ENCODE results near the gene TUBA3D.
"Not testable (repeated sequence)": the region's sequence is repeated elsewhere in the genome, so short reads cannot be mapped to it uniquely, and the experiment has no call there.

Gene TUBA3D

GRCh38 chr2:131483981-131484820, 8.3 kb downstream of the TUBA3D start:
- DNase-seq (ENCODE audit: low spot score), result not testable (repeated sequence)

DNA sequence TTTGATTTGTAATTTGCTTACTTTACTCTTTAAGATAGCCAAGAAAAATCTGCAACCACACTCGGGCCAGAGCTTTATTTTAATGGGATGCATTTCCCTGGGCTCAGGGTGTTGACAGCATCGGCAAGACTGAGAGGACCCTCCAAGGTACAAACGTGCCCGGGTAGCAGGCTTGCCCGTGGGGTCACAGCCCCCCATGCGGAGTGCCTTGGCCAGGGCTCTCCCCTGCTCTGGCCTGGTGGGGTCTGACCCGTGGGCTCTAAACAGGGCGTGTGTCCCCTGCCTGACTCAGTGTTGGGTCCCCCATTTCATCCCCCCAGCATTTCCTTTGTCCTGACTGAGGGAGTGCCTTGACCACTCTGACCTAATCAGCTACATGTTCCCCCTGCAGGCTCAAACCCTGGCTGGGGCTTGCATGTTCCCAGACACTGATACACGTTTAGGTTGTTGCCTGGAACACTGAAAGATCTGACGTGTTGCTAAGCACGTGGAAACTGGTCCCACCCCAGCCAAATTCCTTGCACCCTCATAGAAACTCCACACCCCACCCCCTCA, 9.1 kb downstream of the TUBA3D start:
- not testable (repeated sequence) for DNase-seq (ENCODE audit: low spot score)

- not testable (repeated sequence) for DNase-seq (ENCODE audit: low spot score)
Measured at GRCh38 chr2:131486201-131486902, 10.4 kb downstream of the TUBA3D start.

DNA sequence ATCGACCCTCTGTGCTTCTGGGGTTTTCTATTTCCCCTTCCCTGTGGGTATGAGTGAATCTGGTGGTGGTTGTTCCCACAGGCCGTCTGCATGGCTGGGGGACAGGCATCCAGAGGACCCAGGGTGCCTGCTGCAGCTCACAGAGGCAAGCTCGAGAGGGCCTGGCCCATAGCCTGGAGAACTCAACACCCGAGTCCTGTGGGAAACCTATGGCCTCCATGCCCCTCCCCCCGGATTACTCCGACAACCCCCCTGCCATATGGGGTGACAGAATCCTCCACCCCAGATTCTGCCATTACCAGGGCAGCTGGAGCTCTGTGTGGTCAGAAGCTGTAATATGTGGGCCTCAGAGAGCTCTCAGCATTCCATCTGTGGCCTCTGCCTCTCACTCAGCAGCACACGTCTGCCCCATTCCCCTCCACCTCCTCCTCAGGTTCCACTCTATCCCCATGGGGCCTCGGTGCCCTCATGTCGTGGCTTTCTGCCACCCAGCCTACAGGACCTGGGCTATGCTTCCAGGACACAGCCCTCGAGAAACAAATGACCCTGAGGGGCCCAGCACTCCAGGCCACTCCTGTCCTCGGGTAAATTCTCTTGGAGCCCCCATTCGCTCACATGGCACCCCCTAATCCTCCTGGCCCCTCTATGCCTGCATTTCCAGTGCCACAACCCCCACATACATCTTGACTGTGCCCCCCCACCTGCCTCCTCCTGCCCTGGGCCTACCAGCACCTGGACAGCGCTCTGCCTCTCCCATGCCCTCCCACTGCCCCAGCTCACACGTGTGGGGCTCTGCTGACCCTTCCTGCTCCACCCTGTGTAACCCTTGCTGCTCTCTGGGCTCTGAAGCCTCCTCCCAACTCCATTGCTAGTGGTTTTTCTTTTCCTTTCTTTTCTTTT, 12.6 kb downstream of the TUBA3D start:
- no peak for DNase-seq (ENCODE audit: low spot score)

GRCh38 chr2:131490616-131491468, 14.9 kb downstream of the TUBA3D start:
- DNase-seq (ENCODE audit: low spot score), result peak; percentile 33

DNA sequence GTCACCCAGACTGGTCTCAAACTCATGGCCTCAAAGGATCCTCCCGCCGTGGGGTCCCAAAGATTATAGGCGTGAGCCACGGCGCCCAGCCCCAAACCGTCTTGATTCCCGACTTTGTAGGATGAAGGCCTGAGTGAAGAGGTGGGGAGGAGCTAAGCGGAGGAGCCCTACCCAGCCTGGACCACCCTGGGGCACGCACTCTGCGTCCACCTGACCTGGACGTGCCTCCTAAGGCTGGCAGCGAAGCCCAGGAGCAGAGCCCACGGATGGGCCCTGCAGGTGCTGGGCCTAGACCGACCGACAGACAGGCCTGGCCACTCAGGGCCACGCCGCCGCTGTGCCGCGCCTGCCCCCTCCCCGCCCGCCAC, 15.5 kb downstream of the TUBA3D start:
- DNase-seq (ENCODE audit: low spot score), result not testable (repeated sequence)

DNA sequence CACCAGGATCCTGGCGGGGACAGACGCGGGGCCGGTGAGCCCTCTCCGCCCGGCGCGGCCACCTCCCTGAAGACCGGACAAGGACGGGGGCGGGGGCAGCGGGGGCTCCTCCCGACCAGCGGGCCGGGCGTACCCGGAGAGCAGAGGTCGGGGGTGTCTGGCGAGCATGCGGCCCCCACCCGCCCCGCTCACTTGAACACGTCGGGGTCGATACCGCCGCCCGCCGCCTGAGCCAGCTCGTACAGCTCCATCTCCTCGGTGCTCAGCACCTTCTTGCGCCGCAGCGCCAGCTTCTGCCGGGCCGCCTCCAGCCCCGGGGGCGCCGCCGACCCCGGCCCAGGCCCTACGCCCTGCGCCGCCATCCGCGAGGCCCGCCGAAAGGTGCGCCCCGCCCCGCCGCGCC, 16.1 kb downstream of the TUBA3D start, which contains the start of gene MZT2A:
MZT2A (minus strand) TSS at position 383 of the 403 bp plus-strand sequence; CDS start at position 362, 21 bp downstream.
- DNase-seq (ENCODE audit: low spot score), result not testable (repeated sequence)

- DNase-seq (ENCODE audit: low spot score), result peak; percentile 85
Measured at GRCh38 chr2:131492418-131493198, 16.7 kb downstream of the TUBA3D start.

DNA sequence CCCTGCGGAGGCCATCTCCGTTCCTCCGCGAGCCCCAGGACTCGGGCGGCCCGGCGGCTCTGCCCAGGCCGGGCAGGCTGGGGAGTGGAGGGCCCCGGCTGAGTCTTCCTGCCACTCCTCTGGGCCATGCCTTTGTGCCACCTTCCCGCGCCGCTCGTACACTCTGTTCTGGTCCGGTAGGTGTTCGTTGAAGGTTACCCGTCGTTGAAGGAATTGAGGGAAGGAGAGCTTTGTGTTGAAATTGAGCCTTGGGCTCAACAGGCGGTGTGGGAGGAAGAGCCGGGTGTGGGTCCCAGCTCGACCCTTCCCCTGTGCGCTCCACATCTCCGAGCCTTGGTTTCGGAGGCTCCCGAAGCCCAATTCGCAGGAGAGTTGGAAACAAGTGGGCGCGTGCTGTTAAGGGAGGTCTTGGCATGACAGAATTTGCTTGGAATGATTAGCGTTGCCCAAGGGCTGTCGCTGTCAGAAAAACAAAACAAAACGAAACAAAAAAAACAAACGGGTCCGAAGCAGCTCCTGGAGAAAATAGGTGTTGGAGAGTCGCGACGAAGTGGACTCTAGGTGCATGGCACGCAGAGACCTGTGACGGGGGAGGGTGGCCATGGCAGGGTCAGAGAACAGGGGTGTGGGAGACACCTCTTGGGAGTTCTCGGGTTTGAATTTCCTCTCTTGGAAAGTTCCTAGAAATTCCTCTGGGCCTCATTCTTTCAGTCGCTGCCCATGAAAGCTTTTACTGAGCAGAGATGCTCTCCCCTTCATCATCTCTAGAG, 17.5 kb downstream of the TUBA3D start:
- DNase-seq (ENCODE audit: low spot score), result peak; percentile 45

DNA sequence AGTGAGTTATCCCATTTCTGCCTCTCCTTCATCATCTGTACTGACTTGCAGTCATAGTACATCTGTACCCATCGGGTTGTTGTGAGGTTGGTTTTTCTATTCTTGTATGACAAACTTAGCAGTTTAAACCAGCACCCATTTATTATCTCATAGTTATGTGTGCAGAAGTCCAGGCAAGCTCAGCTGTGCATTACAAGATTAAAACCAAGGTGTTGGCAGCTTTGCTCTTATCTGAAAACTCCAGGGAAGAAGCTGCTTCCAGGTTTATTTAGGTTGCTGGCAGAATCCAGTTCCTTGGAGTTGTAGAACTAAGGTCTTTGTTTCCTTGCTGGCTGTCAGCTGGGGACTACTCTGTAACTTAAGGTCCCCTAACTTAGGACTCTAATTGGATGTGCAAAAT, 19.6 kb downstream of the TUBA3D start:
- DNase-seq (ENCODE audit: low spot score), result not testable (repeated sequence)

DNA sequence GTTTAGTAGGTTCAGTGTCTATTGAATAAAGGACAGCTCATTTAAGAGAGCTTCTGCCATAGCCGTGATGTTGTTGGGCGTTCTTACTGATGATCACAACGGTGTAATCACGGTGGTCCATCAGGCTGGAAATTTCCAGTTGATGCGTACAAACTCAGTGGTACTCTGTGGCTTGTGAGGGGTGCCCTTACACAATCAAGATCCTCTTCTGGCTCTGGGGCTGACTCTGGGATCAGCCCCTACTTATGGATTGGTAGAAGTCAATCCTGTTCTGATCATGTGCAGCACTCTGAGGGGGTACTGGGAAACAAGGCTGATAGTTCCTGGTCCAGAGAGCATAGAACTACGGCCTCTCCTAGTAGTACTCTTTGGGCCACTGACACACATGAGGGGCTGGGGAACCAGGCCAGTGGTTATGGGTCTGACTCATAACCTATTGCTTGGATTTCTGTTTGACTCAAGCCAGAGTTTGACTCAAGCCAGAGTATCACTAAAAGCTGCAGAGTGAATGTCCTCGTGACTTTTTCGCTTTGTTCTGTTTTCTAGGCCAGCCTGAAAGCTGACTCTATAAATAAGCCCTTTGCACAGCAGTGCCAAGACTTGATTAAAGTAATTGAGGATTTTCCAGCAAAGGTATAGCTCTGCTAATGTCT, 22.5 kb downstream of the TUBA3D start:
- peak; percentile 45 for DNase-seq (ENCODE audit: low spot score)

- not testable (repeated sequence) for DNase-seq (ENCODE audit: low spot score)
Measured at GRCh38 chr2:131503587-131503986, 27.7 kb downstream of the TUBA3D start.

DNA sequence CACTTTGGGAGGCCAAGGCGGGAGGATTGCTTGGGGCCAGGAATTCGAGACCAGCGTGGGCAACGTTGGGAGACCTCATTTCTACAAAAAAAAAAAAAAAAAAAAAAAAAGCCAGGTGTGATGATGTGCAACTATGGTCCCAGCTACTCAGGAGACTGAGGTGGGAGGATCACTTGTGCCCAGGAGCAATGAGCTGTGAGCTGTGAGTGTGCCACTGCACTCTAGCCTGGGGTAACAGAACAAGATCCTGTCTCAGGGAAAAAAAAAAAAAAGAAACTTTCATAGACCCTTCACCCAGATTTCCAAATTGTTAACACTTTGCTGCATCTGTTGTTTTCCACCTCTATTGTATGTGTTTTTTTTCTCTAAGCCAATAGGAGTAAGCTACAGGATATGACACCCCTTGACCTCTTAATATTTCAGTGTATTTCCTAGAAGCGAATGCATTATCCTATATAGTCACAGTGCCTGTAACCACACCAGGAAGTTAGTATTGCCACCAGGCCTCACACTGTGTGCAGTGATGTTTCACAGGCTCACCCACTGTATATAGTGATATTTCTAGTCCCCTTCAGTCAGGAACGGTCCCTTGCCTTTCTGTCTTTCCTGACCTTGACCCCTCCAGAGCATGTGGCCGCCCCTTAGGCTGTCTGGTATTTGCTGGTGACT, 28.3 kb downstream of the TUBA3D start:
- DNase-seq (ENCODE audit: low spot score), result not testable (repeated sequence)

GRCh38 chr2:131509615-131510014, 33.7 kb downstream of the TUBA3D start:
- no peak for DNase-seq (ENCODE audit: low spot score)

DNA sequence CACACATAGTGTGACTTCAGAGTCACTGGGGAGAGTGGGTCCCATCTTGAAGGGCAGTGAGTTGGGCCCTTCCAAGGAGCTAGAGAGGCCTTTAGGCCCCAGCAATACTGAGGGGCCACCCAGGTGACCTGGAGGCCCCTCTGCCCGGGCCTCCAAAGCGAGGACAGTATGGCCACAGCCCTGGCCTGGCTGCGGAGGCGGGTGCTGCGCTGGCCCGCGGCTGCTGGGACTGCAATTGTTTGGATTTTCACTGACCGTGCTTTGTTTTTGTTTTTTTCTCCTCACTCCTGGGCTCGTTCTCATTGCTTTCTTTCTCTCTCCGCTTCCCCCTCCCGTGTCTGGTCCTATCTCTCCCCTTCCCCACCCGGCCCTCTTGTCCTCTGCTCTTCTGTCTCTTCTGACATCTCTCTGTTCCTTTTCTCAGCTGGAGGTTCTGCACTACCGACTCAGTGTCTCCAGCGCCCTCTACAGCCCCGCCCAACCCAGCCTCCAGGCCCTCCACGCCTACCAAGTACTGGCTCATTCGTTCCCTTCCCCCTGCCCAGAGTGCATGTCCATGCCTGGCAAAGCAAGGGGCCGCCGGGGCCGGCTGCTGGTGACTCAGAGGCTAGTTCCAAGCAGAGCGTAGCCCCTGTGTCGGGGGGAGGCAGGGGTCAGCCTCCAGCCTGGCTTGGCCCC, 35.5 kb downstream of the TUBA3D start:
- DNase-seq (ENCODE audit: low spot score), result not testable (repeated sequence)

DNA sequence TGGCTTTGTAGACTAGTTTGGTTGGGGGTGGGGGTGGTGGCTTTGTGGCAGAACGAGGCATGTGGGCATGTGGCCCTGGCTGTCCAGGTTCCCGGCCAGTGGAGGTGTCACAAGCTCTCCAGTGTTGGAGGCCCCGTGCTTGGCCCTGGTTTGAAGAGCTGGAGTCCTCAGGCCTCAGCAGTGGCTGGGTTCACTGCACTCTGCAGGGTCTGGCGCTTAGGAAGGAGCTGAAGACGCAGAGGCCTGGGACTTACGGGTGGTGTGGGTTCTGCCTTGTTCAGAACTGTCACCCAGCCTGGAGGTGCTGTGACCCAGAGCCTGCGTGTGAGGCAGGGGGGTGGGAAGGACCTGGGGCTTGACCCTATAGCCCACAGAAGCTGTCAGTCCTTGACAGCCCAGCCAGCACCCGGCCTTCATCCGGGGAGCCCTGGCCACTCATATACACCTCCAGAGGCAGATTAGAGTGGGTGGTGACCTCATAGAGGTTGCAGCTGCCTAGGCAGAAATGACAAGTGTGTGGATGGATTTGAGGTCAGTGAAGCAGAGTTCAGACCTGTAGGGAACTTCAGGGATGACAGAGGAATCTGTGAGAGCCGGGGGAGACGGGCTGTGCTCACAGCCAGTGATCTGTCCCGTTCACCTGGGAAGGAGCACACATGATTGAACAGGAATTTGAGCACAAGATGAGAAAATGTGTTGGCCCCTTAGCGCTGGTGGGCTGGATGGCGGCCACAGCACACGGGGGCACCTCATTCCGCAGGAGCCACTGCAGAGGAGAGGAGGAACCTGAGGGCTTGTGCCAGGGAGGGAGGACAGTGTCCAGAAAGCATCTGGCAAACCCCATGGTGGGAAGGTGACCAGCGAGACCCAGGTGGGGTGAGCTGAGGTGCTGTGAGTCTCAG, 36.3 kb downstream of the TUBA3D start:
- not testable (repeated sequence) for DNase-seq (ENCODE audit: low spot score)

Measured in RKO (cell line).